WTC11 (cell line): ENCODE measurements around the gene B4GALNT3. TPM values are rescaled to one million over a fixed set of nuclear protein-coding genes. Genes with fewer than 3 reads are reported as not detected.

Experiments
- ATAC-seq: fragments of 200-7000 bp; cut with Tn5 transposase; 2 replicates; pipeline ENCODE4 v1.10.0; 2021; ENCODE audit warnings: mild to moderate bottlenecking, moderate library complexity
- CTCF ChIA-PET: fragments of 300-600 bp; sonication (Branson Sonifier 250); formaldehyde crosslinking; loops from one replicate; lab custom pipeline; 2021; ENCODE audit warnings: antibody characterized with exemption; lab: Charles Lee
- POLR2A ChIA-PET: fragments of 350-600 bp; sonication (Branson Sonifier 250); formaldehyde crosslinking; loops from one replicate; lab custom pipeline; 2021; ENCODE audit warnings: antibody characterized with exemption; lab: Charles Lee
- DNase-seq: peaks from one replicate; pipeline ENCODE4 v3.0.0; 2021; ENCODE audit warnings: low spot score
- H3K27ac Mint-ChIP-seq: 2 replicates; pipeline ENCODE4 v1.8.0; 2021; ENCODE audit warnings: mixed read lengths
- H3K27me3 Mint-ChIP-seq: 2 replicates; pipeline ENCODE4 v1.8.0; 2021; ENCODE audit warnings: low read depth, mild to moderate bottlenecking, moderate library complexity, mixed read lengths
- H3K36me3 Mint-ChIP-seq: 2 replicates; pipeline ENCODE4 v1.8.0; 2021; ENCODE audit warnings: mixed read lengths
- H3K4me1 Mint-ChIP-seq: 2 replicates; pipeline ENCODE4 v1.8.0; 2022; ENCODE audit warnings: mixed read lengths
- H3K4me3 Mint-ChIP-seq: 2 replicates; pipeline ENCODE4 v1.8.0; 2021; ENCODE audit warnings: mild to moderate bottlenecking, moderate library complexity, mixed read lengths
- H3K9me3 Mint-ChIP-seq: 2 replicates; pipeline ENCODE4 v1.8.0; 2021; ENCODE audit warnings: mixed read lengths
- CREM ChIP-seq: sonication (generic); formaldehyde crosslinking; IDR thresholded peaks from 2 replicates; pipeline ENCODE4 v1.8.1; 2022; ENCODE audit warnings: mild to moderate bottlenecking, missing genetic modification reagents, moderate library complexity
- ETV6 ChIP-seq: sonication (generic); formaldehyde crosslinking; IDR thresholded peaks from 2 replicates; pipeline ENCODE4 v1.8.1; 2022; ENCODE audit warnings: mild to moderate bottlenecking, missing genetic modification reagents
- OVOL2 ChIP-seq: fragments of 250-450 bp; sonication (Bioruptor Pico); IDR thresholded peaks from 2 replicates; pipeline ENCODE4 v1.9.0; 2021; ENCODE audit warnings: mild to moderate bottlenecking, borderline replicate concordance
- SMAD3 ChIP-seq: sonication (generic); formaldehyde crosslinking; IDR thresholded peaks from 2 replicates; pipeline ENCODE4 v1.8.0; 2022; ENCODE audit warnings: missing genetic modification reagents, mild to moderate bottlenecking, borderline replicate concordance
- SMAD4 ChIP-seq: sonication (generic); formaldehyde crosslinking; IDR thresholded peaks from 2 replicates; pipeline ENCODE4 v1.8.0; 2022; ENCODE audit warnings: mild to moderate bottlenecking, missing genetic modification reagents
- TEAD4 ChIP-seq: sonication (generic); formaldehyde crosslinking; IDR thresholded peaks from 2 replicates; pipeline ENCODE4 v1.8.0; 2022; ENCODE audit warnings: mild to moderate bottlenecking, missing genetic modification reagents
- ZNF121 ChIP-seq: sonication (generic); formaldehyde crosslinking; IDR thresholded peaks from 2 replicates; pipeline ENCODE4 v1.8.0; 2023; ENCODE audit warnings: missing genetic modification reagents
- ZNF232 ChIP-seq: sonication (generic); formaldehyde crosslinking; IDR thresholded peaks from 2 replicates; pipeline ENCODE4 v1.8.0; 2022; ENCODE audit warnings: mild to moderate bottlenecking, missing genetic modification reagents
- ZNF317 ChIP-seq: sonication (generic); formaldehyde crosslinking; IDR thresholded peaks from 2 replicates; pipeline ENCODE4 v1.8.1; 2023; ENCODE audit warnings: low read depth, mild to moderate bottlenecking, moderate library complexity, missing genetic modification reagents, borderline replicate concordance
- ZNF671 ChIP-seq: fragments of 250-450 bp; sonication (Bioruptor Pico); IDR thresholded peaks from 2 replicates; pipeline ENCODE4 v1.8.0; 2021; ENCODE audit warnings: mild to moderate bottlenecking
- total RNA-seq: library from RNA; stranded (reverse); gene quantifications from 3 replicates; pipeline ENCODE4 v1.2.3, GENCODE V29; 2021
- TF ChIP-seq, protein P1 (sequence below): sonication (generic); formaldehyde crosslinking; IDR thresholded peaks from 2 replicates; pipeline ENCODE4 v1.8.0; 2022; ENCODE audit warnings: mild to moderate bottlenecking, missing genetic modification reagents
- TF ChIP-seq, protein P2 (sequence below): sonication (generic); formaldehyde crosslinking; IDR thresholded peaks from 2 replicates; pipeline ENCODE4 v1.8.1; 2023; ENCODE audit warnings: mild to moderate bottlenecking, missing genetic modification reagents, moderate library complexity
- TF ChIP-seq, protein P3 (sequence below): sonication (generic); formaldehyde crosslinking; IDR thresholded peaks from 2 replicates; pipeline ENCODE4 v1.8.0; 2023; ENCODE audit warnings: missing genetic modification reagents, mild to moderate bottlenecking, borderline replicate concordance
- TF ChIP-seq, protein P4 (sequence below): sonication (generic); formaldehyde crosslinking; IDR thresholded peaks from 2 replicates; pipeline ENCODE4 v1.8.1; 2022; ENCODE audit warnings: low read depth, missing genetic modification reagents, borderline replicate concordance
- TF ChIP-seq, protein P5 (sequence below): sonication (generic); formaldehyde crosslinking; IDR thresholded peaks from 2 replicates; pipeline ENCODE4 v1.8.1; 2023; ENCODE audit warnings: mild to moderate bottlenecking, missing genetic modification reagents, borderline replicate concordance

B4GALNT3 gene
- total RNA-seq, 1 experiment from 2014 or later, result 19.0 TPM

DNA sequence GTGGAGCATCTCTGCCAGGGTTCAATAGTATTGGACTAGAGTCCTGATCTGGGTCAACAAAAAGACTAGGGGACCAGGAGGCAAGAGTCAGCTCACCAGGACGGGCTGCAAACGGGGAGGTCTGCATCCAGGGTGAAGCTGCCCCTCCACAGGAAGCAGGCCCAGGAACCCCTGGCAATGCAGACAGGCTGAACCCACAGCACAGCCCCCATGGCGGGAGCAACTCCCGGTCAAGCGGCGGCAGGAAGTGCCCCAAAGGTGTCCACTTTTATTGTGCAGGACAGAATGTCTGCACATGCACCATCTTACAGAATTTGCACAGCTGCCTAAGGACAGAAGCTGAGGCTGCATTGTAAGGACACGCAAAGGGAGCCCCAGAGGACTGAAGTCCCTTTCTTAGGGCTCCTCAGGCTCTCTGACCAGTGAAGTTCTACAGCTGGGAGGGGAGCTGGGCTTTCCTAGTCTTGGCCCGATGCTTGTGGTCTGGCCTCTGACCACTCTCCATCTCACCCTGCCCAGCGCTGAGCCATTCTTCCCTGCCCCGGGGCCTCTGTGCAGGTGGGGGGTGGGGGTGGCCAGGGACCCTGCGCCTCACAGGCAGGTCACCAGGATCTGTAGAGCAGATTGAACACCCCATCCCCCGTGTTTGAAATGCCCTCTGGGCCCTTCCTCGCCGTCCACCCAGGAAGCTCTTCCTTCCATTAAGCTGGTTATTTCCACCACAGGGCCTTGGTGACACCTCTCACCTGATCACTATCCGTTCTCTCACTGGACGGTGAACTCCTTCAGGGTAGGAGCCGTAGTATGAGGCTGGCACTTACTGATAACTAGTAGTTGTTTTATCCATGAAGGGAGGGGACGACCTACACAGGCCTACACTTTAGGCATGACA is 127.6 kb downstream of the B4GALNT3 start (continued):
- TF ChIP-seq ZNF121 (CRISPR knock-in tag) (no peak), SMAD4 (CRISPR knock-in tag) (no peak), ETV6 (CRISPR knock-in tag) (no peak), SMAD3 (CRISPR knock-in tag) (no peak)
- TF ChIP-seq, protein P1, sequence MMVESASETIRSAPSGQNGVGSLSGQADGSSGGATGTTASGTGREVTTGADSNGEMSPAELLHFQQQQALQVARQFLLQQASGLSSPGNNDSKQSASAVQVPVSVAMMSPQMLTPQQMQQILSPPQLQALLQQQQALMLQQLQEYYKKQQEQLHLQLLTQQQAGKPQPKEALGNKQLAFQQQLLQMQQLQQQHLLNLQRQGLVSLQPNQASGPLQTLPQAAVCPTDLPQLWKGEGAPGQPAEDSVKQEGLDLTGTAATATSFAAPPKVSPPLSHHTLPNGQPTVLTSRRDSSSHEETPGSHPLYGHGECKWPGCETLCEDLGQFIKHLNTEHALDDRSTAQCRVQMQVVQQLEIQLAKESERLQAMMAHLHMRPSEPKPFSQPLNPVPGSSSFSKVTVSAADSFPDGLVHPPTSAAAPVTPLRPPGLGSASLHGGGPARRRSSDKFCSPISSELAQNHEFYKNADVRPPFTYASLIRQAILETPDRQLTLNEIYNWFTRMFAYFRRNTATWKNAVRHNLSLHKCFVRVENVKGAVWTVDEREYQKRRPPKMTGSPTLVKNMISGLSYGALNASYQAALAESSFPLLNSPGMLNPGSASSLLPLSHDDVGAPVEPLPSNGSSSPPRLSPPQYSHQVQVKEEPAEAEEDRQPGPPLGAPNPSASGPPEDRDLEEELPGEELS (CRISPR knock-in tag), result no peak
- TF ChIP-seq, protein P2, sequence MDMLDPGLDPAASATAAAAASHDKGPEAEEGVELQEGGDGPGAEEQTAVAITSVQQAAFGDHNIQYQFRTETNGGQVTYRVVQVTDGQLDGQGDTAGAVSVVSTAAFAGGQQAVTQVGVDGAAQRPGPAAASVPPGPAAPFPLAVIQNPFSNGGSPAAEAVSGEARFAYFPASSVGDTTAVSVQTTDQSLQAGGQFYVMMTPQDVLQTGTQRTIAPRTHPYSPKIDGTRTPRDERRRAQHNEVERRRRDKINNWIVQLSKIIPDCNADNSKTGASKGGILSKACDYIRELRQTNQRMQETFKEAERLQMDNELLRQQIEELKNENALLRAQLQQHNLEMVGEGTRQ, result no peak

DNA sequence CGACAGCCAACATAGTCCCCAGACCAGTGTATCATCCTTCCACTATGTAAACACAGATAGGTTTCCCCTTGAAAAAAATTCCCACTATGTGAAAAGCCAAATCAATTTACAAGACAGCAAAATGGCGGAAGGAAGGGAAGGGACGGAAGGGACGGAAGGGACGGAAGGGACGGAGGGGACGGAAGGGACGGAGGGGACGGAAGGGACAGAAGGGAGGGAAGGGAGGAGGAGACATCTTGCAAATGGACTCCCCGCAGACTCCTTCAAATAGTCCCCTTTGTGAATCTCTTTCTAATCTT is 128.2 kb downstream of the B4GALNT3 start:
- H3K4me1 Mint-ChIP-seq, result no peaks in the 10 kb centered on the region
- ChIA-PET CTCF (interaction anchor here (1.1 kb wide), 1 partner anchor 12 kb away, joined by 4 read pairs; no protein-coding TSS in a partner anchor), POLR2A (no interaction called here)
- no peak for ATAC-seq
- H3K4me3 Mint-ChIP-seq, result no peak overlapping the region
- peaks cover 13% of the 10 kb centered on the region for H3K9me3 Mint-ChIP-seq
- no peak for DNase-seq
- no peaks in the 10 kb centered on the region for H3K27me3 Mint-ChIP-seq
- no peak overlapping the region for H3K27ac Mint-ChIP-seq
- TF ChIP-seq, protein P3, sequence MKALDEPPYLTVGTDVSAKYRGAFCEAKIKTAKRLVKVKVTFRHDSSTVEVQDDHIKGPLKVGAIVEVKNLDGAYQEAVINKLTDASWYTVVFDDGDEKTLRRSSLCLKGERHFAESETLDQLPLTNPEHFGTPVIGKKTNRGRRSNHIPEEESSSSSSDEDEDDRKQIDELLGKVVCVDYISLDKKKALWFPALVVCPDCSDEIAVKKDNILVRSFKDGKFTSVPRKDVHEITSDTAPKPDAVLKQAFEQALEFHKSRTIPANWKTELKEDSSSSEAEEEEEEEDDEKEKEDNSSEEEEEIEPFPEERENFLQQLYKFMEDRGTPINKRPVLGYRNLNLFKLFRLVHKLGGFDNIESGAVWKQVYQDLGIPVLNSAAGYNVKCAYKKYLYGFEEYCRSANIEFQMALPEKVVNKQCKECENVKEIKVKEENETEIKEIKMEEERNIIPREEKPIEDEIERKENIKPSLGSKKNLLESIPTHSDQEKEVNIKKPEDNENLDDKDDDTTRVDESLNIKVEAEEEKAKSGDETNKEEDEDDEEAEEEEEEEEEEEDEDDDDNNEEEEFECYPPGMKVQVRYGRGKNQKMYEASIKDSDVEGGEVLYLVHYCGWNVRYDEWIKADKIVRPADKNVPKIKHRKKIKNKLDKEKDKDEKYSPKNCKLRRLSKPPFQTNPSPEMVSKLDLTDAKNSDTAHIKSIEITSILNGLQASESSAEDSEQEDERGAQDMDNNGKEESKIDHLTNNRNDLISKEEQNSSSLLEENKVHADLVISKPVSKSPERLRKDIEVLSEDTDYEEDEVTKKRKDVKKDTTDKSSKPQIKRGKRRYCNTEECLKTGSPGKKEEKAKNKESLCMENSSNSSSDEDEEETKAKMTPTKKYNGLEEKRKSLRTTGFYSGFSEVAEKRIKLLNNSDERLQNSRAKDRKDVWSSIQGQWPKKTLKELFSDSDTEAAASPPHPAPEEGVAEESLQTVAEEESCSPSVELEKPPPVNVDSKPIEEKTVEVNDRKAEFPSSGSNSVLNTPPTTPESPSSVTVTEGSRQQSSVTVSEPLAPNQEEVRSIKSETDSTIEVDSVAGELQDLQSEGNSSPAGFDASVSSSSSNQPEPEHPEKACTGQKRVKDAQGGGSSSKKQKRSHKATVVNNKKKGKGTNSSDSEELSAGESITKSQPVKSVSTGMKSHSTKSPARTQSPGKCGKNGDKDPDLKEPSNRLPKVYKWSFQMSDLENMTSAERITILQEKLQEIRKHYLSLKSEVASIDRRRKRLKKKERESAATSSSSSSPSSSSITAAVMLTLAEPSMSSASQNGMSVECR (CRISPR knock-in tag), result no peak
- TF ChIP-seq ZNF232 (CRISPR knock-in tag) (no peak), TEAD4 (CRISPR knock-in tag) (no peak), CREM (CRISPR knock-in tag) (no peak), OVOL2 (CRISPR knock-in tag) (no peak)
- TF ChIP-seq, protein P2, result no peak
- no peaks in the 10 kb centered on the region for H3K36me3 Mint-ChIP-seq

DNA sequence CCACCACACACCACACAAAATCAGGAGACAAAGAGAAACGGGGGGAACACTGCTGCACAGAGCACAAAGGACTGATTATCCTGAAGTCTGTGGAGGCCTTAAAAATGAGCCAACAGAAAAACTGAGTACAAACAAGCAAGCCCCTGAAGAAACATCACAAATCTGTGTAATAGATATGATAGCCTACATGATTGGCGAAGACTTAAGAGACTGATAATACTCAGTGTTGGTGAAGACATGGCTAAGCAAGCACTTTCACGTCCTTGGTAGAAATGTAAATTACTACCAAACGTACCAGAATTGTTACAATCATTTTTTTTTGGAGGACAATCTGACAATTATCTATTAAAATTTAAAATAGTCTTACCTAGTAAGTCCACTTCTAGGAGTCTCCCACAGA is 128.9 kb downstream of the B4GALNT3 start:
- ChIA-PET CTCF (no interaction called here), POLR2A (no interaction called here)
- no peak overlapping the region for H3K4me3 Mint-ChIP-seq
- no peak for ATAC-seq
- peaks cover 13% of the 10 kb centered on the region for H3K9me3 Mint-ChIP-seq
- no peak overlapping the region for H3K27ac Mint-ChIP-seq
- DNase-seq, result no peak
- no peaks in the 10 kb centered on the region for H3K4me1 Mint-ChIP-seq
- no peaks in the 10 kb centered on the region for H3K36me3 Mint-ChIP-seq
- no peaks in the 10 kb centered on the region for H3K27me3 Mint-ChIP-seq
- TF ChIP-seq, protein P4, sequence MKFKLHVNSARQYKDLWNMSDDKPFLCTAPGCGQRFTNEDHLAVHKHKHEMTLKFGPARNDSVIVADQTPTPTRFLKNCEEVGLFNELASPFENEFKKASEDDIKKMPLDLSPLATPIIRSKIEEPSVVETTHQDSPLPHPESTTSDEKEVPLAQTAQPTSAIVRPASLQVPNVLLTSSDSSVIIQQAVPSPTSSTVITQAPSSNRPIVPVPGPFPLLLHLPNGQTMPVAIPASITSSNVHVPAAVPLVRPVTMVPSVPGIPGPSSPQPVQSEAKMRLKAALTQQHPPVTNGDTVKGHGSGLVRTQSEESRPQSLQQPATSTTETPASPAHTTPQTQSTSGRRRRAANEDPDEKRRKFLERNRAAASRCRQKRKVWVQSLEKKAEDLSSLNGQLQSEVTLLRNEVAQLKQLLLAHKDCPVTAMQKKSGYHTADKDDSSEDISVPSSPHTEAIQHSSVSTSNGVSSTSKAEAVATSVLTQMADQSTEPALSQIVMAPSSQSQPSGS, result no peak
- TF ChIP-seq, protein P5, sequence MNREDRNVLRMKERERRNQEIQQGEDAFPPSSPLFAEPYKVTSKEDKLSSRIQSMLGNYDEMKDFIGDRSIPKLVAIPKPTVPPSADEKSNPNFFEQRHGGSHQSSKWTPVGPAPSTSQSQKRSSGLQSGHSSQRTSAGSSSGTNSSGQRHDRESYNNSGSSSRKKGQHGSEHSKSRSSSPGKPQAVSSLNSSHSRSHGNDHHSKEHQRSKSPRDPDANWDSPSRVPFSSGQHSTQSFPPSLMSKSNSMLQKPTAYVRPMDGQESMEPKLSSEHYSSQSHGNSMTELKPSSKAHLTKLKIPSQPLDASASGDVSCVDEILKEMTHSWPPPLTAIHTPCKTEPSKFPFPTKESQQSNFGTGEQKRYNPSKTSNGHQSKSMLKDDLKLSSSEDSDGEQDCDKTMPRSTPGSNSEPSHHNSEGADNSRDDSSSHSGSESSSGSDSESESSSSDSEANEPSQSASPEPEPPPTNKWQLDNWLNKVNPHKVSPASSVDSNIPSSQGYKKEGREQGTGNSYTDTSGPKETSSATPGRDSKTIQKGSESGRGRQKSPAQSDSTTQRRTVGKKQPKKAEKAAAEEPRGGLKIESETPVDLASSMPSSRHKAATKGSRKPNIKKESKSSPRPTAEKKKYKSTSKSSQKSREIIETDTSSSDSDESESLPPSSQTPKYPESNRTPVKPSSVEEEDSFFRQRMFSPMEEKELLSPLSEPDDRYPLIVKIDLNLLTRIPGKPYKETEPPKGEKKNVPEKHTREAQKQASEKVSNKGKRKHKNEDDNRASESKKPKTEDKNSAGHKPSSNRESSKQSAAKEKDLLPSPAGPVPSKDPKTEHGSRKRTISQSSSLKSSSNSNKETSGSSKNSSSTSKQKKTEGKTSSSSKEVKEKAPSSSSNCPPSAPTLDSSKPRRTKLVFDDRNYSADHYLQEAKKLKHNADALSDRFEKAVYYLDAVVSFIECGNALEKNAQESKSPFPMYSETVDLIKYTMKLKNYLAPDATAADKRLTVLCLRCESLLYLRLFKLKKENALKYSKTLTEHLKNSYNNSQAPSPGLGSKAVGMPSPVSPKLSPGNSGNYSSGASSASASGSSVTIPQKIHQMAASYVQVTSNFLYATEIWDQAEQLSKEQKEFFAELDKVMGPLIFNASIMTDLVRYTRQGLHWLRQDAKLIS, result no peak
- TF ChIP-seq ZNF671 (CRISPR knock-in tag) (no peak), ZNF317 (no peak)
- TF ChIP-seq, protein P1 (CRISPR knock-in tag), result no peak
